Epidermal melanocyte (primary cell): Measurements from ENCODE around the gene LRFN4.

Source experiments
- DNase-seq: peaks from one replicate; pipeline ENCODE4 v3.0.0; 2011; ENCODE audit warnings: low spot score; ENCODE audit not compliant: insufficient read length

The LRFN4 gene

GRCh38 chr11:66889960-66890359 lies 33.1 kb downstream of the LRFN4 start:
- no peak for DNase-seq

- peak; percentile 53 for DNase-seq
Measured at GRCh38 chr11:66891851-66892660, 35.2 kb downstream of the LRFN4 start.

GRCh38 chr11:66892911-66893310 lies 36.0 kb downstream of the LRFN4 start:
- DNase-seq, result no peak

- DNase-seq, result no peak
Measured at GRCh38 chr11:66894141-66894540, 37.3 kb downstream of the LRFN4 start.

- no peak for DNase-seq
Measured at GRCh38 chr11:66901964-66902390, 45.1 kb downstream of the LRFN4 start.

- DNase-seq, result no peak
Measured at GRCh38 chr11:66902486-66903177, 45.8 kb downstream of the LRFN4 start.

- no peak for DNase-seq
Measured at GRCh38 chr11:66904055-66904454, 47.2 kb downstream of the LRFN4 start.

- no peak for DNase-seq
Measured at GRCh38 chr11:66904561-66904960, 47.7 kb downstream of the LRFN4 start.

- DNase-seq, result no peak
Measured at GRCh38 chr11:66904981-66905521, 48.2 kb downstream of the LRFN4 start.

GRCh38 chr11:66905631-66906030 lies 48.8 kb downstream of the LRFN4 start:
- DNase-seq, result no peak

GRCh38 chr11:66906061-66906733 lies 49.3 kb downstream of the LRFN4 start:
- DNase-seq, result no peak

GRCh38 chr11:66907751-66908630 lies 51.1 kb downstream of the LRFN4 start:
- DNase-seq, result no peak

- DNase-seq, result no peak
Measured at GRCh38 chr11:66909181-66909580, 52.3 kb downstream of the LRFN4 start.

GRCh38 chr11:66910016-66910415 lies 53.2 kb downstream of the LRFN4 start:
- DNase-seq, result no peak
